Measurements from ENCODE around the gene TTLL3. TPM values are rescaled to one million over a fixed set of nuclear protein-coding genes. Genes with fewer than 3 reads are reported as not detected.
"Not testable (repeated sequence)": the region's sequence is repeated elsewhere in the genome, so short reads cannot be mapped to it uniquely, and the experiment has no call there.

Gene TTLL3
- total and polyA plus RNA-seq, 2 donors (not counting 1 experiment from before 2014, with no cell fraction given) = 84.5 to 168 TPM

DNA sequence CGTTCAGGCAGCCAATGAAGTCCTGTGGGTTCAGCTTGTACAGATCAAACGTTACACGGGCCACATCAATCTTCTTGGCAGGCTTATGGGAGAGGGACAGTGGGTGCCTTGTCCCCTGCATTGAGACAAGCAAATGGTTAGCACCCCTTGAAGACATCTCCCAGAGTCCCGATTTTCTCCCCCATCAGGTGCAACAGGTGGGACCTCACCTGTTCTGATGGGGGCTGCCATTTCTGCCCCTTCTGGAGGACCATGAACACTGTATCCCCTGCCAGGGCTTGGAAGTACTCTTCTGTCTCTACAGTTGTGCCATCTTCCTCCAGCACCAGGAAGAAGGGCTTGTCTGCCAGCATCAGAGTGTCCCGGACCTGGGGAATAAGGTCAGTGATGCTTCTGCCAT is 59.9 kb downstream of the TTLL3 start:
- no peak overlapping the region for H3K4me3 ChIP-seq (ENCODE audit: control extremely low read depth in 1 of 5, extremely low read depth in 1 of 5, insufficient read depth in 1 of 5, low read depth in 2 of 5, low read length in 4 of 5)
- Mint-ChIP-seq H3K27ac (no peak overlapping the region), H3K9me3 (ENCODE audit: insufficient read depth) (no peaks in the 10 kb centered on the region), H3K4me1 (no peaks in the 10 kb centered on the region), H3K4me3 (no peak overlapping the region), H3K27me3 (no peaks in the 10 kb centered on the region)
- no peaks in the 10 kb centered on the region for H4K20me1 ChIP-seq (ENCODE audit: control insufficient read depth, insufficient read depth, low read length, poor library complexity, severe bottlenecking)
- DNase-seq (no peak), ATAC-seq (ENCODE audit: low read depth) (no peak)
- no peaks in the 10 kb centered on the region for H3K4me1 ChIP-seq (ENCODE audit: control insufficient read depth in 2 of 2, insufficient read depth in 2 of 2, low read length in 2 of 2)
- intact Hi-C loops (cut with micrococcal nuclease) = no loop called here
- POLR2A ChIA-PET = no interaction called here
- H3K36me3 ChIP-seq (replicated peaks in 1 of 2; ENCODE audit: control extremely low read depth in 1 of 2, control insufficient read depth in 1 of 2, extremely low read depth in 1 of 2, insufficient read depth in 2 of 2, low read length in 1 of 2) = no peaks in the 10 kb centered on the region
- H3K79me2 ChIP-seq (ENCODE audit: control insufficient read depth, insufficient read depth, low read length) = no peaks in the 10 kb centered on the region
- CTCF ChIA-PET = no interaction called here
- H2AFZ ChIP-seq (ENCODE audit: insufficient read depth, low read depth, low read length, poor library complexity, severe bottlenecking) = no peak overlapping the region
- H3K27ac ChIP-seq (ENCODE audit: low read length in 2 of 2) = no peak overlapping the region
- H3K9ac ChIP-seq (ENCODE audit: low read length) = no peak overlapping the region
- H3K9me3 ChIP-seq (ENCODE audit: control extremely low read depth in 1 of 3, control insufficient read depth in 2 of 3, insufficient read depth in 1 of 3, low read length in 2 of 3) = no peaks in the 10 kb centered on the region
- 92% methylated on average over 3 of the region's 5 CpGs for WGBS (ENCODE audit: insufficient coverage)
- no peak overlapping the region for H3K4me2 ChIP-seq (replicated peaks; ENCODE audit: low read depth, low read length, poor library complexity, severe bottlenecking)
- no peak for TF ChIP-seq EZH2 (IDR thresholded peaks at IDR 0.05; ENCODE audit: borderline replicate concordance, insufficient read depth, low read depth, low read length, poor library complexity, severe bottlenecking)
- TF ChIP-seq, protein P1, sequence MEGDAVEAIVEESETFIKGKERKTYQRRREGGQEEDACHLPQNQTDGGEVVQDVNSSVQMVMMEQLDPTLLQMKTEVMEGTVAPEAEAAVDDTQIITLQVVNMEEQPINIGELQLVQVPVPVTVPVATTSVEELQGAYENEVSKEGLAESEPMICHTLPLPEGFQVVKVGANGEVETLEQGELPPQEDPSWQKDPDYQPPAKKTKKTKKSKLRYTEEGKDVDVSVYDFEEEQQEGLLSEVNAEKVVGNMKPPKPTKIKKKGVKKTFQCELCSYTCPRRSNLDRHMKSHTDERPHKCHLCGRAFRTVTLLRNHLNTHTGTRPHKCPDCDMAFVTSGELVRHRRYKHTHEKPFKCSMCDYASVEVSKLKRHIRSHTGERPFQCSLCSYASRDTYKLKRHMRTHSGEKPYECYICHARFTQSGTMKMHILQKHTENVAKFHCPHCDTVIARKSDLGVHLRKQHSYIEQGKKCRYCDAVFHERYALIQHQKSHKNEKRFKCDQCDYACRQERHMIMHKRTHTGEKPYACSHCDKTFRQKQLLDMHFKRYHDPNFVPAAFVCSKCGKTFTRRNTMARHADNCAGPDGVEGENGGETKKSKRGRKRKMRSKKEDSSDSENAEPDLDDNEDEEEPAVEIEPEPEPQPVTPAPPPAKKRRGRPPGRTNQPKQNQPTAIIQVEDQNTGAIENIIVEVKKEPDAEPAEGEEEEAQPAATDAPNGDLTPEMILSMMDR (IDR thresholded peaks at IDR 0.05) = no peak
- H3K27me3 ChIP-seq (replicated peaks in 1 of 4; ENCODE audit: control extremely low read depth in 1 of 4, control insufficient read depth in 3 of 4, insufficient read depth in 4 of 4, low read length in 3 of 4) = no peaks in the 10 kb centered on the region

DNA sequence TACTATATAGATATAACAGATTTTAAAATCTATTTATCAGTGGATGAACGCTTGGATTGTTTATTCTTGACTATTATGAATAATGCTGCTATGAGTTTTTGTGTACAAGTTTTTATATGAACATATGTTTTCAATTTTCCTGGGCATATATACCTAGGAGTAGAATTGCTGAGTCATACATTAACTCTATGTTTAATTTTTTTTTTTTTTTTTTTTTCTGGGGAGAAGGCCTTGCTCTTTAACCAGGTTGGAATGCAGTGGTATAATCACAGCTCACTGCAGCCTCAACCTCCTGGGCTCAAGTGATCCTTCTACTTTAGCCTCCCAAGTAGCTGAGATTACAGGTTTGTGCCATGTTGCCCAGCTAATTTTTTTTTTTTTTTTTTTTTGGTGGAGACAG is 60.9 kb downstream of the TTLL3 start:
- Mint-ChIP-seq H3K9me3 (ENCODE audit: insufficient read depth) (no peaks in the 10 kb centered on the region), H3K4me3 (no peak overlapping the region), H3K4me1 (no peaks in the 10 kb centered on the region), H3K27me3 (peaks cover 6% of the 10 kb centered on the region), H3K27ac (no peak overlapping the region)
- Histone ChIP-seq H3K4me3 (ENCODE audit: control extremely low read depth in 1 of 5, extremely low read depth in 1 of 5, insufficient read depth in 1 of 5, low read depth in 2 of 5, low read length in 4 of 5) (no peak overlapping the region), H2AFZ (ENCODE audit: insufficient read depth, low read depth, low read length, poor library complexity, severe bottlenecking) (no peak overlapping the region), H3K79me2 (ENCODE audit: control insufficient read depth, insufficient read depth, low read length) (no peaks in the 10 kb centered on the region), H3K9me3 (ENCODE audit: control extremely low read depth in 1 of 3, control insufficient read depth in 2 of 3, insufficient read depth in 1 of 3, low read length in 2 of 3) (no peaks in the 10 kb centered on the region), H3K4me1 (ENCODE audit: control insufficient read depth in 2 of 2, insufficient read depth in 2 of 2, low read length in 2 of 2) (no peaks in the 10 kb centered on the region), H3K27me3 (replicated peaks in 1 of 4; ENCODE audit: control extremely low read depth in 1 of 4, control insufficient read depth in 3 of 4, insufficient read depth in 4 of 4, low read length in 3 of 4) (no peaks in the 10 kb centered on the region), H3K9ac (ENCODE audit: low read length) (no peak overlapping the region), H3K27ac (ENCODE audit: low read length in 2 of 2) (no peak overlapping the region), H3K36me3 (replicated peaks in 1 of 2; ENCODE audit: control extremely low read depth in 1 of 2, control insufficient read depth in 1 of 2, extremely low read depth in 1 of 2, insufficient read depth in 2 of 2, low read length in 1 of 2) (no peaks in the 10 kb centered on the region), H3K4me2 (replicated peaks; ENCODE audit: low read depth, low read length, poor library complexity, severe bottlenecking) (no peak overlapping the region), H4K20me1 (ENCODE audit: control insufficient read depth, insufficient read depth, low read length, poor library complexity, severe bottlenecking) (no peaks in the 10 kb centered on the region)
- no CpG with 5 or more reads among the region's 1 CpG for WGBS (ENCODE audit: insufficient coverage)
- DNase-seq = no peak
- CTCF ChIA-PET = no interaction called here
- POLR2A ChIA-PET = interaction anchor here (0.7 kb wide), 1 partner anchor 31 kb away, joined by 4 read pairs; no protein-coding TSS in a partner anchor
- intact Hi-C loops (cut with micrococcal nuclease) = no loop called here
- no peak for ATAC-seq (ENCODE audit: low read depth)
- TF ChIP-seq EZH2 (IDR thresholded peaks at IDR 0.05; ENCODE audit: borderline replicate concordance, insufficient read depth, low read depth, low read length, poor library complexity, severe bottlenecking) = no peak
- TF ChIP-seq, protein P1 (IDR thresholded peaks at IDR 0.05) = no peak

DNA sequence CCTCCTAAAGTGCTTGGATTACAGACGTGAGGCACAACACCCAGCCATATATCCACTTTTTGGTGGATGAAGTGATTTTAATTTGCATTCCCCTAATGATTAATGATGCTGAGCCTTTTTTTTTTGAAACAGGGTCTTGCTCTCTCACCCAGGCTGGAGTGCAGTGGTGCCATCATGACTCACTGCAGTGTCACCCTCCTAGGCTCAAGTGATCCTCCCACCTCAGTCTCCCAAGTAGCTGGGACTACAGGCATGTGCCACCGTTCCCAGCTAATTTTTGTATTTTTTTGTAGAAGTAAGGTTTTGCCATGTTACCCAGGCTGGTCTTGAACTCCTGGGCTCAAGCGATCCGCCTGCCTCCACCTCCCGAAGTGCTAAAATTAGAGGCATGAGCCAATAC is 62.0 kb downstream of the TTLL3 start:
- H3K27me3 Mint-ChIP-seq; POLR2A ChIA-PET; H3K27me3 ChIP-seq (replicated peaks in 1 of 4; ENCODE audit: control extremely low read depth in 1 of 4, control insufficient read depth in 3 of 4, insufficient read depth in 4 of 4, low read length in 3 of 4); H3K4me1 ChIP-seq (ENCODE audit: control insufficient read depth in 2 of 2, insufficient read depth in 2 of 2, low read length in 2 of 2); H3K9me3 ChIP-seq (ENCODE audit: control extremely low read depth in 1 of 3, control insufficient read depth in 2 of 3, insufficient read depth in 1 of 3, low read length in 2 of 3); H4K20me1 ChIP-seq (ENCODE audit: control insufficient read depth, insufficient read depth, low read length, poor library complexity, severe bottlenecking); H3K27ac Mint-ChIP-seq; ATAC-seq (ENCODE audit: low read depth); H3K9me3 Mint-ChIP-seq (ENCODE audit: insufficient read depth); H3K9ac ChIP-seq (ENCODE audit: low read length); H3K4me2 ChIP-seq (replicated peaks; ENCODE audit: low read depth, low read length, poor library complexity, severe bottlenecking); H3K4me3 Mint-ChIP-seq; H3K79me2 ChIP-seq (ENCODE audit: control insufficient read depth, insufficient read depth, low read length); H3K4me1 Mint-ChIP-seq; H3K36me3 ChIP-seq (replicated peaks in 1 of 2; ENCODE audit: control extremely low read depth in 1 of 2, control insufficient read depth in 1 of 2, extremely low read depth in 1 of 2, insufficient read depth in 2 of 2, low read length in 1 of 2); intact Hi-C loops (cut with micrococcal nuclease); CTCF ChIA-PET; H3K27ac ChIP-seq (ENCODE audit: low read length in 2 of 2); DNase-seq; H2AFZ ChIP-seq (ENCODE audit: insufficient read depth, low read depth, low read length, poor library complexity, severe bottlenecking); H3K4me3 ChIP-seq (ENCODE audit: control extremely low read depth in 1 of 5, extremely low read depth in 1 of 5, insufficient read depth in 1 of 5, low read depth in 2 of 5, low read length in 4 of 5): not testable (repeated sequence)
- WGBS (ENCODE audit: insufficient coverage) = no CpG with 5 or more reads among the region's 5 CpGs
